ENCODE measurements around the gene ADAMTSL3.
"Not testable (repeated sequence)": the region's sequence is repeated elsewhere in the genome, so short reads cannot be mapped to it uniquely, and the experiment has no call there.

The ADAMTSL3 gene

GRCh38 chr15:83919978-83920510 is 266.1 kb downstream of the ADAMTSL3 start:
- DNase-seq (ENCODE audit: low spot score), result no peak

- DNase-seq (ENCODE audit: low spot score), result no peak
Measured at GRCh38 chr15:83922649-83923294, 268.8 kb downstream of the ADAMTSL3 start.

GRCh38 chr15:83926116-83926515 is 272.2 kb downstream of the ADAMTSL3 start:
- DNase-seq (ENCODE audit: low spot score), result no peak

GRCh38 chr15:83927704-83928391 is 273.9 kb downstream of the ADAMTSL3 start:
- no peak for DNase-seq (ENCODE audit: low spot score)

GRCh38 chr15:83928392-83928734 is 274.4 kb downstream of the ADAMTSL3 start:
- DNase-seq (ENCODE audit: low spot score), result no peak

DNA sequence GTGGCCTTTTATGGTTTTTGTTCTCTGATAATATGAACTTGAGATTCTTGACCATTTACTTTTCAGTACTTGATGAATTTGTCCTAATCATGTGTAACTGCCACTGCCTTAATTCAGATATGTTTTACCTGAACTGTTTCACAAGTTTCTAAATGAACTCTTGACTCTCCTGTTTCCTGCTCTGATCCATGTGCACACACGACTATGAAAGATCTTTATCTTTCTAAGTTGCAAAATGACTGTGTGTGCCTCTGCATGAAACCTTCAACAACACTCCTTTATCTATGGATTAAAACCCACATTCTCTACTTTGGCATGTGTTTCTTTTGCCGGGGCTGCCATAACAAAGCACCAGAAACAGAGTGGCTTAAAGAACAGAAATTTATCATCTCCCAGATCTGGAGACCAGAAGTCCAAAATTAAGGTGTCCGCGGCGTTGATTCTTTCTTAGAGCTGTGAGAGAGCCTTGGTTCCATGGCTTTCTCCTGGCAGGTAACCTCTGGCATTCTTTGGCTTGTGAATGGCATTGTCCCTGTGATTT is 275.0 kb downstream of the ADAMTSL3 start:
- no peak for DNase-seq (ENCODE audit: low spot score)

GRCh38 chr15:83929619-83930018 is 275.7 kb downstream of the ADAMTSL3 start:
- DNase-seq (ENCODE audit: low spot score), result no peak

DNA sequence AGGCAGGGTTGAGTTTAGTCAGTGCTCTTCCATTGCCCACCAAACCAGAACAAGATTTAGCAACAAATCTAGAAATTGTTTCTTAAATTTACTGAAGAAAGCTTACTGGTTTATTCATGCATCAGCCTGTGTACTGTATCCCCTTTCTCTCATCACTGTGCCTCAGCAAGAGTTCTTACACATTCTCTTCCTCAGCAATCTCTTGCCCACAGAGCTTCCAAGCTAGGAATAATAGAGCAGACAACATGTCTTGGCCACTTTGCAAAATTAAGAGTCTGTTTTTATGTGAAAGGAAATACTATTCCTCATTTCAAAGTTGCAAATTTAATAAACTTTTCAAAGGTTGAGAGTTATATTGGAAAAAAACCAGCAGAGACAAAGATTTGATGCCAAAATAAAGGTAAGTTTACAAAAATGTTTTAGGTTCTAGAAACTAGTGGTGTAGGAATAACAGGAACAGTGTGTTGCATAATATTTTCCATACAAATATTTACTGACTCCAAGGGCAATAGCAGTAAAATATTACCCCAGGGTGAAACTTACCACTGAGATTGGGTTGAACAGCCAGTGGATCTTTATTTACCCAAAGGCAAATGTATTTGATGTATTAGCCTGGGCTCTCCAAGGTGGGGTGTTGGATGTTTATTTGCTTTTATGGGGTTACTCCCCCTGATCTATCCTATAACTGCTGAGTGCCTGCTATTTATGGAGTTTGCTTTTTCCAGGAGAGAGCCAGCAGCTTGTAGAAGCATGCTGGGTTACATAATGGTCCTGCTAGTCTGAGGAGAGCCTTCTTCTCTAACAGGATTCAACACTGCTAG is 276.7 kb downstream of the ADAMTSL3 start:
- peak; percentile 6 for DNase-seq (ENCODE audit: low spot score)

DNA sequence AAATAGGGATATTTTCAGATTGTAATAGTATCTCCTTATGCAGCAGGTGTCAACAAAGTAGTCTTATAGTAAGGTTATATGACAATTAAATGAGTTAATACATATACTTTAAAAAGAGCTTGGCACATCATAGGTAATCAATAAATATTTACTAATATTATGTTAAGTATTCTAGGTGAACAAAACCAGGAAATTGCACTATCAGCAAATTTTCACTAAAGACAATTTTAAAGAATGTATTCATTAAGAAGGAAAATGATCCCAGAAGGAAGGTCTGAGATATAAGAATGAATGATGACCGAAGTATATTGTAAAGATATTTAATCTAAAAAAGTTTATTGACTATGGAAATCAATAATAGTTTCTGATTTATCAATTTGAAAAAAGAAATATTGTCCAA is 281.9 kb downstream of the ADAMTSL3 start:
- DNase-seq (ENCODE audit: low spot score), result no peak

GRCh38 chr15:83940136-83940535 is 286.2 kb downstream of the ADAMTSL3 start:
- DNase-seq (ENCODE audit: low spot score), result no peak

- DNase-seq (ENCODE audit: low spot score), result no peak
Measured at GRCh38 chr15:83943043-83943442, 289.1 kb downstream of the ADAMTSL3 start.

DNA sequence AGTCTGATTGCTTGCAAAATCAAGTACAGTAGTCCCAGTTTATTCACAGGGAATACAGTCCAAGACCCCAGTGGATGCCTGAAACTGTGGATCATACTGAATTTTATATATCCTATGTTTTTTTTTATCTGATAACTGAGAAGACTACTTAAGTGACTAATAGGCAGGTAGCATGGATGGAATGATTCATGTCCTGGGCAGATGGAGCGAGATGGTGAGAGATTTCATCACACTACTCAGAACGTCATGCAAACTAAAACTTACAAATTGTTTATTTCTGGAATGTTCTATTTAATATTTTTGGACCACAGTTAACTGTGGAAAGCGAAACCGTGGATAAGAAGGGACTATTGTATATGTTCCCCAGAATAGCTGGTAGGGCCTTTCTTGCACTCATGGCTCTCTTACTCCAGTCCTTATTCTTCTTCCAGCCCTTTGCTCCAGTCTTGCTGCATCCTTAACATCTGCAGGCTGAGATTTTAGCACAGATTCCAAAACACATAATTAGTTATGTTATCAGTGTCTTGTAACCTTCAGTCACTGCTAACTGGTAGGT is 290.0 kb downstream of the ADAMTSL3 start:
- no peak for DNase-seq (ENCODE audit: low spot score)

- peak; percentile 72 for DNase-seq (ENCODE audit: low spot score)
Measured at GRCh38 chr15:83947156-83947555, 293.2 kb downstream of the ADAMTSL3 start.

- no peak for DNase-seq (ENCODE audit: low spot score)
Measured at GRCh38 chr15:83954506-83954905, 300.6 kb downstream of the ADAMTSL3 start.

DNA sequence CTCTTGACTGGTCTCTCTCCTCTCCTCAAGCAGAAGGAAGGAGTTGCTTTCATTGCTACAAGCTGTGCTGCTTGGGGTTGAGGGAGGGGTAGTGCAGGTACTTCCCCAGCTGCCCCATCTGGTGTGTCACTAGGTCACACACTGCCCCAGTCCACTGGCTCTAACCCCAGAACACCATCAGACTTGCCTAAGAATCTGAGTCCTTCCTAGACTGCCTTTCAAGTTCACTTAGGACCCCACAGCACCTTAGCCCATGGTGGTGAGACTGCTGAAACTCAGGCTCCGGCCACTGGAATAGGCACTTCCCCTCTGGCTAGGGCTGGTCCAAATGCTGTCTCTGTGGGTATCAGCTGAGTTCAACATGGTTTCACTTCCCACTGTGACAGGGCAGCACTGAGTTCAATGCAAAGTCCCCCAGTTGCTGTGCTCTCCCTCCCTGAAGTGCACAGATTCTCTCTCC is 301.9 kb downstream of the ADAMTSL3 start:
- DNase-seq (ENCODE audit: low spot score), result no peak

GRCh38 chr15:83956887-83957286 is 303.0 kb downstream of the ADAMTSL3 start:
- DNase-seq (ENCODE audit: low spot score), result no peak

DNA sequence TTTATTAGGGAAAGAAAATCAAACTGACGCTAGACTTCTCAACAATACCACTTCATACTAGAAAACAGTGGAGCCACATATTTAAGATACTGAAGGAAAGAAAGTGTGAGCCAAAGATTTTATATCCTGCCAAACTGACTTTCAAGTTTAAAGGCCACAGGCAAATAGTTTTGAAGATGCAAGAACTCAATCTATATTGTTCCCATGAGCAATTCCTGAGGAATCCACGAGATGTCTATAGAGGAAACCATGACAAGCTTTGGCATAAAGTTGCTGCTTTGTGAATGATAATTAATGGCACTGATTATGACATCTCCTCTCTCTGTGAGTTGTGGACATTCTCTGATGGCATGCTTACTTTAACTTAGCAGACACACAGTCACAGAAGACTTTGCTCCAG is 305.6 kb downstream of the ADAMTSL3 start:
- DNase-seq (ENCODE audit: low spot score), result no peak

DNA sequence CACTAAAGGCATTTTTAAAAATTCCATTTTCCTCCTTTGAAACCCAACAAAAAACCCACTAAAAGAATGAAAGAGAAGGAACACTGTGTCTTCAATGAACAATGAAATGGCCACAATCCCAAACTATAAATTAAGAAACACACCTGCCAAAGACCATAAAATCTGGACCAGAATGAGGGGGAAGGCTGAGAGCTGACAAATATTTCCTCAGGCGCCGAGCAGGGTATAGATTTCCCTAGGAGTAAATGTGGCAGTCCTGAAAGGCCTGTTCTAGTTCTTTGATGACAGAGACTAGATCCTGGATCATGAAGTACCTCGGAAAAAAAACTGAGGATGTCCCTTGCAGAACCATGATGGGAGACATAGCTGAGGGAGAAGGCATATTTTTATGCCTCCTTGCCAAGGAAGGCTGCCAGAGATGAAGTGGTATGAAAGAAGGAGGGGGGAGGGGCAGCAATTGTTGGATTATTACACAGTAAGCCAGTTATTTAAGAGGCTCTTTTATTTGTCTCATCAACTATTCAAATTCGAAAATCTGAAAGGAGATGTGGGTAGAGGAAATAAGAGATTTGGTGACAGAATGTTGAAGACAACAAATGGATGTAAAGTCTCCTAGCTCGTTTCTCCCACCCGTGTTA is 306.4 kb downstream of the ADAMTSL3 start:
- DNase-seq (ENCODE audit: low spot score), result no peak

GRCh38 chr15:83961311-83961710 is 307.4 kb downstream of the ADAMTSL3 start:
- no peak for DNase-seq (ENCODE audit: low spot score)

- DNase-seq (ENCODE audit: low spot score), result not testable (repeated sequence)
Measured at GRCh38 chr15:83964967-83965366, 311.0 kb downstream of the ADAMTSL3 start.

DNA sequence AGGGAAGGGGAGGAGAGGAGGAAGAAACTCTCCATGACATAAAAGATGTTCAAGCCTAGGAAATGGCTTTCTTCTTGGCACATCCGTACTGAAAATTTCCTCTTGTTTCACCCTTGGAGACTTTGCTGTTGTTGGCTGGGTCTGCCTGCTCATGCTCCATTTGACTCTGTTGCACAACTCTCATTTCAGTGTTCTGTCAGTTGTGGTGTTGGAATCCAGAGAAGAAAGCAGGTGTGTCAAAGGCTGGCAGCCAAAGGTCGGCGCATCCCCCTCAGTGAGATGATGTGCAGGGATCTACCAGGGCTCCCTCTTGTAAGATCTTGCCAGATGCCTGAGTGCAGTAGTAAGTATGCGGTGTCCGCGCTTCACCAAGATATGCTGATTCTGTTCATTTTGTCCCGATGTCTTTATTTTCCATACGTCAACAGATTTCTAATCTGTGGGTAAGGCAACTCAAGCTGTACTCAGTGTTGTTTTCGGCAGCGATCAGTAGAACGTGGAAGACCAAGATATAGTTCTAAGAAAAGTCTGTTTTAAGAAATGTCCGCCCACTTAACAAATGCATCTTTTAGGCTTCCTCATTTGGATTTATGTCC is 316.5 kb downstream of the ADAMTSL3 start:
- DNase-seq (ENCODE audit: low spot score), result no peak

Data from pons (tissue), 1 donor.